SK-N-SH (cell line): Measurements from ENCODE around the gene B3GAT3.
"Not testable (repeated sequence)": the region's sequence is repeated elsewhere in the genome, so short reads cannot be mapped to it uniquely, and the experiment has no call there.

Source experiments
- CHD2 ChIP-seq: fragments of 150-350 bp; IDR thresholded peaks from 2 replicates; pipeline ENCODE4 v1.6.1; 2018; ENCODE audit warnings: low read length; ENCODE audit not compliant: partially characterized antibody
- POLR2AphosphoS5 ChIP-seq: IDR thresholded peaks from 2 replicates; pipeline ENCODE4 v1.6.1; 2012; ENCODE audit warnings: low read depth, low read length
- RXRA ChIP-seq: IDR thresholded peaks from 2 replicates; pipeline ENCODE4 v1.4.0; 2012; ENCODE audit warnings: low read depth, mild to moderate bottlenecking, borderline replicate concordance
- TF ChIP-seq, protein P1 (sequence below): fragments of 200-600 bp; sonication (generic); IDR thresholded peaks from 2 replicates; pipeline ENCODE4 v1.6.1; 2017; ENCODE audit warnings: antibody characterized with exemption, mild to moderate bottlenecking, moderate library complexity

DNA sequence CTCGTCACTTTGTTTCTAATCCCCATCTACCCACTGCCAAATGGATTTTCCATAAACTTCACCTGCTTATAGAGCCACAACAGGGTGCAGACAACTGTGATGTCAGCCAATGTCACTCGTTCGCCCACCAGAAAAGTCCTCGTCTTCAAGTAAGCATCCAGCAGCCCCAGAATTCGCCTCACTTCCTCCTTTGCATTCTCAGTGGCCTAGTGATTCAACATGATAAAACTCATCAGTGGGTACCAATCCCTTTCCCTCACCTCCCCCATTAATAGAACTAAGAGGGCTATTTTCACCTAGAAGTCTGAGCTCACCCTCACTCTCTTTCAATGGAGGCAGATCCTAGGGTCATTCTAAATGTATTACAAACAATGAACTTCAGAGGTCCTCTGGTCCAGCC lies 50.9 kb downstream of the B3GAT3 start:
- not testable (repeated sequence) for TF ChIP-seq CHD2, RXRA, POLR2AphosphoS5
- TF ChIP-seq, protein P1, sequence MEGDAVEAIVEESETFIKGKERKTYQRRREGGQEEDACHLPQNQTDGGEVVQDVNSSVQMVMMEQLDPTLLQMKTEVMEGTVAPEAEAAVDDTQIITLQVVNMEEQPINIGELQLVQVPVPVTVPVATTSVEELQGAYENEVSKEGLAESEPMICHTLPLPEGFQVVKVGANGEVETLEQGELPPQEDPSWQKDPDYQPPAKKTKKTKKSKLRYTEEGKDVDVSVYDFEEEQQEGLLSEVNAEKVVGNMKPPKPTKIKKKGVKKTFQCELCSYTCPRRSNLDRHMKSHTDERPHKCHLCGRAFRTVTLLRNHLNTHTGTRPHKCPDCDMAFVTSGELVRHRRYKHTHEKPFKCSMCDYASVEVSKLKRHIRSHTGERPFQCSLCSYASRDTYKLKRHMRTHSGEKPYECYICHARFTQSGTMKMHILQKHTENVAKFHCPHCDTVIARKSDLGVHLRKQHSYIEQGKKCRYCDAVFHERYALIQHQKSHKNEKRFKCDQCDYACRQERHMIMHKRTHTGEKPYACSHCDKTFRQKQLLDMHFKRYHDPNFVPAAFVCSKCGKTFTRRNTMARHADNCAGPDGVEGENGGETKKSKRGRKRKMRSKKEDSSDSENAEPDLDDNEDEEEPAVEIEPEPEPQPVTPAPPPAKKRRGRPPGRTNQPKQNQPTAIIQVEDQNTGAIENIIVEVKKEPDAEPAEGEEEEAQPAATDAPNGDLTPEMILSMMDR = not testable (repeated sequence)
